ENCODE measurements around the gene OTOG.

The OTOG gene

DNA sequence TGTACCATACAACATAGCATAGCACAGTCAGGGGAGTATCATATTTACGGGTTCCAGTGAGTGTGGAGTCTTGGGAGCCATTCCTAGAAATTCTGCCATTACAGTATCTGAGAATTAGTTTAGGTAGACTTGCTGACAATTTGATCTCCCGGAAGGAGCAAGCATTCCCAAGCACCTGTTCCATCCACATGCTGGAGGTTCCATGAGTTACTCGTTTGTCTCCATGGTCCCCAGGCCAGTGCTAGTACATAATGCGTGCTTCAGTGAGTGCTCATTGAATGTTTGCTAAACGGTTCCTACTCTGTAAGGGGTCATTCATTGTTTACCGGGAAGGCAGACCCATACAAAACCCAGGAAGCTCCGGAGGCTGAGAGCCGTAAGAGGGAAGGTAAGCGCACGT is 144.9 kb downstream of the OTOG start:
- Histone ChIP-seq H3K9me2 (replicated peaks; ENCODE audit: control insufficient read depth, low read length) (no peaks in the 10 kb centered on the region), H3K79me2 (ENCODE audit: control insufficient read depth, low read length) (no peaks in the 10 kb centered on the region), H3K9me3 (ENCODE audit: control insufficient read depth, insufficient read depth, low read length) (no peaks in the 10 kb centered on the region), H3K4me2 (ENCODE audit: low read length) (no peak overlapping the region), H4K20me1 (ENCODE audit: control insufficient read depth, insufficient read depth, low read depth, low read length) (no peaks in the 10 kb centered on the region), H3K36me3 (ENCODE audit: control insufficient read depth, low read length) (no peaks in the 10 kb centered on the region), H3K27me3 (ENCODE audit: control insufficient read depth, low read length) (peaks cover 11% of the 10 kb centered on the region; the same call in 1 of the 2 replicates), H3K4me1 (ENCODE audit: control insufficient read depth, low read length) (no peaks in the 10 kb centered on the region), H3K4me3 (ENCODE audit: low read length) (no peak overlapping the region), H3K27ac (ENCODE audit: low read depth, low read length) (no peak overlapping the region), H3F3A (ENCODE audit: control insufficient read depth, insufficient read depth) (no peaks in the 10 kb centered on the region)
- no peak for TF ChIP-seq EZH2phosphoT487 (IDR thresholded peaks at IDR 0.05; ENCODE audit: borderline replicate concordance, low read length)
- TF ChIP-seq, protein P1, sequence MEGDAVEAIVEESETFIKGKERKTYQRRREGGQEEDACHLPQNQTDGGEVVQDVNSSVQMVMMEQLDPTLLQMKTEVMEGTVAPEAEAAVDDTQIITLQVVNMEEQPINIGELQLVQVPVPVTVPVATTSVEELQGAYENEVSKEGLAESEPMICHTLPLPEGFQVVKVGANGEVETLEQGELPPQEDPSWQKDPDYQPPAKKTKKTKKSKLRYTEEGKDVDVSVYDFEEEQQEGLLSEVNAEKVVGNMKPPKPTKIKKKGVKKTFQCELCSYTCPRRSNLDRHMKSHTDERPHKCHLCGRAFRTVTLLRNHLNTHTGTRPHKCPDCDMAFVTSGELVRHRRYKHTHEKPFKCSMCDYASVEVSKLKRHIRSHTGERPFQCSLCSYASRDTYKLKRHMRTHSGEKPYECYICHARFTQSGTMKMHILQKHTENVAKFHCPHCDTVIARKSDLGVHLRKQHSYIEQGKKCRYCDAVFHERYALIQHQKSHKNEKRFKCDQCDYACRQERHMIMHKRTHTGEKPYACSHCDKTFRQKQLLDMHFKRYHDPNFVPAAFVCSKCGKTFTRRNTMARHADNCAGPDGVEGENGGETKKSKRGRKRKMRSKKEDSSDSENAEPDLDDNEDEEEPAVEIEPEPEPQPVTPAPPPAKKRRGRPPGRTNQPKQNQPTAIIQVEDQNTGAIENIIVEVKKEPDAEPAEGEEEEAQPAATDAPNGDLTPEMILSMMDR (IDR thresholded peaks at IDR 0.05; ENCODE audit: low read depth, low read length, poor library complexity, severe bottlenecking): no peak

DNA sequence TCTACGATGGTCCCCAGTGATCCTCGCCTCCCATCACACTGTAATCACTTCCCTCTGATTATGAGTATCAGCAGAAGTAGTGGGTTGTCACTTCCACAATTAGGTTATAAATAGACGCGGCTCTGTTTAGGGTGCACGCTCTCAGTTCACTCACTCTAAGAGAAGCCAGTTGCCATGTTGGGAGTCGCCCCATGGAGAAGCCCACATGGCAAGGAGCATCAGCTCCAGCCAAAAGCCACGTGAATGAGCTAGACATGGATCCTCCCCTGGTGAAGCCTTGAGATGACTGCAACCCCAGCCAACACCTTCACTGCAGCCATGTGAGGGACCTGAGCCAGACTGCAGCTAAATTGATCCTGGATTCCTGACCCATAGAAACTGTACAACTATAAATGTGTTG is 145.9 kb downstream of the OTOG start:
- Histone ChIP-seq H3K79me2 (ENCODE audit: control insufficient read depth, low read length) (no peaks in the 10 kb centered on the region), H3F3A (ENCODE audit: control insufficient read depth, insufficient read depth) (no peaks in the 10 kb centered on the region), H3K4me3 (ENCODE audit: low read length) (no peak overlapping the region), H3K4me2 (ENCODE audit: low read length) (no peak overlapping the region), H3K9me2 (replicated peaks; ENCODE audit: control insufficient read depth, low read length) (no peaks in the 10 kb centered on the region), H3K9me3 (ENCODE audit: control insufficient read depth, insufficient read depth, low read length) (no peaks in the 10 kb centered on the region), H3K27ac (ENCODE audit: low read depth, low read length) (no peak overlapping the region), H3K36me3 (ENCODE audit: control insufficient read depth, low read length) (no peaks in the 10 kb centered on the region), H3K4me1 (ENCODE audit: control insufficient read depth, low read length) (no peaks in the 10 kb centered on the region), H4K20me1 (ENCODE audit: control insufficient read depth, insufficient read depth, low read depth, low read length) (no peaks in the 10 kb centered on the region), H3K27me3 (ENCODE audit: control insufficient read depth, low read length) (peaks cover 11% of the 10 kb centered on the region; the same call in 1 of the 2 replicates)
- TF ChIP-seq, protein P1 (IDR thresholded peaks at IDR 0.05; ENCODE audit: low read depth, low read length, poor library complexity, severe bottlenecking): no peak
- TF ChIP-seq EZH2phosphoT487 (IDR thresholded peaks at IDR 0.05; ENCODE audit: borderline replicate concordance, low read length): no peak

DNA sequence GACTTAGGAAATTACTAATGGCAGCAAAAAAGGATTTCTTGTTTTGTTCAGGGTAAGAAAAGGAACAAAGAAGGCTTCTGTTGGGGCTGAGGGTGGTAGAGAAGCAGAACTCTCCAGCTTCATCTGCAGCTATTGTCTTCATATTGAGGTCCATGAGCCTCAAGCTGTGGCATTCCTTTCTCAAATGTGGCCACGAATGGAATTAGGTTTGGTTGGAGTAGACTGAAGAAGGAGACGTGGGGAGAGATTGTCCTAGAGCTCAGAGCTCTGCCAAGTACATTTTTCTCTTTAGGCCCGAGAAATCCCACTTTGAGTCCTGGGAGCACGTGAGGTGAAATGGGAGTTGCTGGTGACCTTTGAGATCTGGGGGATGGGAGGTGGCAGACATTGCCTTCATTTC is 146.5 kb downstream of the OTOG start:
- H3K9me3 ChIP-seq (ENCODE audit: control insufficient read depth, insufficient read depth, low read length): no peaks in the 10 kb centered on the region
- no peak overlapping the region for H3K27ac ChIP-seq (ENCODE audit: low read depth, low read length)
- no peak for TF ChIP-seq EZH2phosphoT487 (IDR thresholded peaks at IDR 0.05; ENCODE audit: borderline replicate concordance, low read length)
- TF ChIP-seq, protein P1 (IDR thresholded peaks at IDR 0.05; ENCODE audit: low read depth, low read length, poor library complexity, severe bottlenecking): no peak
- H3K9me2 ChIP-seq (replicated peaks; ENCODE audit: control insufficient read depth, low read length): no peaks in the 10 kb centered on the region
- no peaks in the 10 kb centered on the region for H3K79me2 ChIP-seq (ENCODE audit: control insufficient read depth, low read length)
- no peaks in the 10 kb centered on the region for H3K4me1 ChIP-seq (ENCODE audit: control insufficient read depth, low read length)
- peaks cover 11% of the 10 kb centered on the region; the same call in 1 of the 2 replicates for H3K27me3 ChIP-seq (ENCODE audit: control insufficient read depth, low read length)
- no peak overlapping the region for H3K4me2 ChIP-seq (ENCODE audit: low read length)
- no peaks in the 10 kb centered on the region for H4K20me1 ChIP-seq (ENCODE audit: control insufficient read depth, insufficient read depth, low read depth, low read length)
- H3F3A ChIP-seq (ENCODE audit: control insufficient read depth, insufficient read depth): no peaks in the 10 kb centered on the region
- no peak overlapping the region for H3K4me3 ChIP-seq (ENCODE audit: low read length)
- H3K36me3 ChIP-seq (ENCODE audit: control insufficient read depth, low read length): no peaks in the 10 kb centered on the region

Data from DOHH2 (cell line).